H9 (cell line): ENCODE data around the gene CP. TPM values are rescaled to one million over a fixed set of nuclear protein-coding genes. Genes with fewer than 3 reads are reported as not detected.
"Not testable (repeated sequence)": the region's sequence is repeated elsewhere in the genome, so short reads cannot be mapped to it uniquely, and the experiment has no call there.

Experiments
- DNase-seq: peaks from one replicate; pipeline ENCODE4 v3.0.0-alpha.2; 2017
- H2AFZ ChIP-seq: one replicate; pipeline ENCODE4 v1.6.1; 2013; ENCODE audit warnings: mild to moderate bottlenecking, low read length, control low read depth, moderate library complexity
- H2AK5ac ChIP-seq: 2 replicates; pipeline ENCODE4 v1.6.1; 2013; ENCODE audit warnings: low read length, control low read depth, mixed read lengths; ENCODE audit not compliant: insufficient read length
- H2BK120ac ChIP-seq: one replicate; pipeline ENCODE4 v1.6.1; 2013; ENCODE audit warnings: low read depth, mild to moderate bottlenecking, low read length, control low read depth, inconsistent platforms; ENCODE audit not compliant: poor library complexity, severe bottlenecking
- H2BK12ac ChIP-seq: 2 replicates; pipeline ENCODE4 v1.6.1; 2013; ENCODE audit warnings: low read length, control low read depth, mixed read lengths, low read depth; ENCODE audit not compliant: insufficient read length
- H2BK15ac ChIP-seq: 2 replicates; pipeline ENCODE4 v1.6.1; 2013; ENCODE audit warnings: low read depth, low read length, control low read depth
- H2BK20ac ChIP-seq: one replicate; pipeline ENCODE4 v1.6.1; 2013; ENCODE audit warnings: low read depth, mild to moderate bottlenecking, low read length, control low read depth, inconsistent platforms; ENCODE audit not compliant: poor library complexity, severe bottlenecking
- H2BK5ac ChIP-seq: 2 replicates; pipeline ENCODE4 v1.6.1; 2013; ENCODE audit warnings: low read length, control low read depth, mixed read lengths; ENCODE audit not compliant: insufficient read length
- H3K14ac ChIP-seq: 2 replicates; pipeline ENCODE4 v1.6.1; 2013; ENCODE audit warnings: low read length, control low read depth; ENCODE audit not compliant: insufficient read depth
- H3K18ac ChIP-seq: 2 replicates; pipeline ENCODE4 v1.6.1; 2013; ENCODE audit warnings: low read depth, mild to moderate bottlenecking, mixed read lengths, low read length, control low read depth; ENCODE audit not compliant: insufficient read length
- H3K23ac ChIP-seq: 2 replicates; pipeline ENCODE4 v1.6.1; 2013; ENCODE audit warnings: low read length, control low read depth, mixed read lengths, low read depth; ENCODE audit not compliant: insufficient read length
- H3K23me2 ChIP-seq: 2 replicates; pipeline ENCODE4 v1.6.1; 2013; ENCODE audit warnings: low read depth, mild to moderate bottlenecking, mixed read lengths, low read length, control low read depth; ENCODE audit not compliant: insufficient read length, poor library complexity, severe bottlenecking
- H3K27ac ChIP-seq: 2 replicates; pipeline ENCODE4 v1.5.1; 2013; ENCODE audit warnings: low read length, control low read depth, mixed read lengths, low read depth; ENCODE audit not compliant: insufficient read length
- H3K27me3 ChIP-seq: 2 replicates; pipeline ENCODE4 v1.6.1; 2013; ENCODE audit warnings: low read length, control low read depth, inconsistent platforms; ENCODE audit not compliant: insufficient read depth
- H3K4ac ChIP-seq: 2 replicates; pipeline ENCODE4 v1.6.1; 2013; ENCODE audit warnings: low read depth, mild to moderate bottlenecking, control low read depth, inconsistent platforms, low read length, moderate library complexity
- H3K4me1 ChIP-seq: 2 replicates; pipeline ENCODE4 v1.6.1; 2013; ENCODE audit warnings: low read length, control low read depth, inconsistent platforms; ENCODE audit not compliant: insufficient read depth
- H3K4me2 ChIP-seq: 2 replicates; pipeline ENCODE4 v1.6.1; 2013; ENCODE audit warnings: low read length, control low read depth, mixed read lengths; ENCODE audit not compliant: insufficient read length, insufficient read depth
- H3K56ac ChIP-seq: 2 replicates; pipeline ENCODE4 v1.6.1; 2013; ENCODE audit warnings: low read depth, mild to moderate bottlenecking, mixed read lengths, low read length, control low read depth; ENCODE audit not compliant: insufficient read length
- H3K79me1 ChIP-seq: 2 replicates; pipeline ENCODE4 v1.6.1; 2013; ENCODE audit warnings: low read depth, mild to moderate bottlenecking, moderate library complexity, low read length, control low read depth, inconsistent platforms; ENCODE audit not compliant: insufficient read depth, poor library complexity, severe bottlenecking
- H3K79me2 ChIP-seq: 2 replicates; pipeline ENCODE4 v1.6.1; 2013; ENCODE audit warnings: low read length, control low read depth, inconsistent platforms; ENCODE audit not compliant: insufficient read depth
- H3K9ac ChIP-seq: 2 replicates; pipeline ENCODE4 v1.6.1; 2013; ENCODE audit warnings: low read length, control low read depth, mixed read lengths; ENCODE audit not compliant: insufficient read length; ENCODE audit errors: extremely low read depth
- H3K9me3 ChIP-seq: one replicate; pipeline ENCODE4 v1.6.1; 2013; ENCODE audit warnings: low read depth, low read length, inconsistent platforms; ENCODE audit not compliant: control insufficient read depth
- H3T11ph ChIP-seq: one replicate; pipeline ENCODE4 v1.6.1; 2013; ENCODE audit warnings: mild to moderate bottlenecking, low read length, control low read depth, inconsistent platforms
- H4K20me1 ChIP-seq: one replicate; pipeline ENCODE4 v1.6.1; 2013; ENCODE audit not compliant: control insufficient read depth, insufficient read length, insufficient read depth
- H4K5ac ChIP-seq: 2 replicates; pipeline ENCODE4 v1.6.1; 2013; ENCODE audit warnings: low read depth, mild to moderate bottlenecking, mixed read lengths, low read length, control low read depth; ENCODE audit not compliant: insufficient read length
- H4K8ac ChIP-seq: replicated peaks from 2 replicates; pipeline ENCODE4 v1.6.1; 2013; ENCODE audit warnings: low read length, control low read depth, mixed read lengths, low read depth; ENCODE audit not compliant: insufficient read length
- H4K91ac ChIP-seq: 2 replicates; pipeline ENCODE4 v1.6.1; 2013; ENCODE audit warnings: low read depth, mild to moderate bottlenecking, moderate library complexity, mixed read lengths, low read length, control low read depth; ENCODE audit not compliant: insufficient read length
- H3K27ac Mint-ChIP-seq, 3 experiments: 2 replicates in 2 of 3; 3 replicates in 1 of 3; pipeline ENCODE4 v1.8.0; 2020 to 2021; ENCODE audit warnings: mixed read lengths in 3 of 3, mild to moderate bottlenecking in 1 of 3, moderate library complexity in 1 of 3
- H3K27me3 Mint-ChIP-seq: 2 replicates; pipeline ENCODE4 v1.8.0; 2021; ENCODE audit warnings: low read depth, mild to moderate bottlenecking, moderate library complexity, mixed read lengths
- H3K36me3 Mint-ChIP-seq, 3 experiments: 2 replicates in 2 of 3; 3 replicates in 1 of 3; pipeline ENCODE4 v1.8.0; 2020 to 2021; ENCODE audit warnings: low read depth in 3 of 3, mixed read lengths in 3 of 3; ENCODE audit not compliant: insufficient read depth in 1 of 3
- H3K4me1 Mint-ChIP-seq, 2 experiments: 2 replicates each; pipeline ENCODE4 v1.8.0; 2020; ENCODE audit warnings: mixed read lengths in 2 of 2
- H3K4me3 Mint-ChIP-seq, 2 experiments: 2 replicates in 1 of 2; 3 replicates in 1 of 2; pipeline ENCODE4 v1.8.0; 2020 to 2021; ENCODE audit warnings: mild to moderate bottlenecking in 2 of 2, mixed read lengths in 2 of 2, moderate library complexity in 1 of 2
- H3K9me3 Mint-ChIP-seq, 2 experiments: 2 replicates in 1 of 2; 3 replicates in 1 of 2; pipeline ENCODE4 v1.8.0; 2020; ENCODE audit warnings: mild to moderate bottlenecking in 2 of 2, mixed read lengths in 2 of 2, moderate library complexity in 1 of 2
- WGBS: extraction: QIAGEN DNeasy Blood & Tissue Kit; methylation state at CpG from one replicate; pipeline ENCODE4 v1.1.7; 2013; ENCODE audit warnings: missing lambda C conversion rate, low lambda C conversion rate, mixed read lengths; ENCODE audit not compliant: insufficient read length; ENCODE audit errors: extremely low coverage; 5-methylcytosine and 5-hydroxymethylcytosine counted together
- total RNA-seq: library from RNA; stranded (reverse); gene quantifications from 2 replicates; pipeline ENCODE4 v1.2.1, GENCODE V29; 2021
- TF ChIP-seq, protein P1 (sequence below): fragments of 200-600 bp; sonication (generic); conservative IDR thresholded peaks from 3 replicates; pipeline ENCODE4 v1.8.0; 2021; ENCODE audit warnings: antibody characterized with exemption, mild to moderate bottlenecking

Gene CP
- total RNA-seq, 1 experiment from 2014 or later: 1.1 TPM

- Histone ChIP-seq H3K56ac (no peak overlapping the region), H3K27ac (no peak overlapping the region), H3K9me3 (no peaks in the 10 kb centered on the region), H4K8ac (no peak overlapping the region), H3K9ac (no peak overlapping the region), H2BK20ac (no peak overlapping the region), H4K91ac (no peak overlapping the region), H2BK12ac (no peak overlapping the region), H2AFZ (no peak overlapping the region), H3K23me2 (no peaks in the 10 kb centered on the region), H3K4me1 (no peaks in the 10 kb centered on the region; the same call in 1 of the 2 replicates), H3K79me1 (no peaks in the 10 kb centered on the region), H3K18ac (no peak overlapping the region), H2BK5ac (no peak overlapping the region), H3K14ac (no peak overlapping the region), H4K20me1 (no peaks in the 10 kb centered on the region), H2BK120ac (no peak overlapping the region), H3T11ph (no peak overlapping the region), H3K79me2 (no peaks in the 10 kb centered on the region), H2AK5ac (no peak overlapping the region), H2BK15ac (no peak overlapping the region), H4K5ac (no peak overlapping the region), H3K23ac (no peak overlapping the region), H3K4ac (no peak overlapping the region), H3K27me3 (no peaks in the 10 kb centered on the region), H3K4me2 (no peak overlapping the region)
- H3K36me3 Mint-ChIP-seq: peaks cover 14 to 27% (median 14%) of the 10 kb centered on the region in 3 experiments
- H3K4me1 Mint-ChIP-seq: peaks cover 15 to 26% of the 10 kb centered on the region in 2 experiments
- TF ChIP-seq, protein P1, sequence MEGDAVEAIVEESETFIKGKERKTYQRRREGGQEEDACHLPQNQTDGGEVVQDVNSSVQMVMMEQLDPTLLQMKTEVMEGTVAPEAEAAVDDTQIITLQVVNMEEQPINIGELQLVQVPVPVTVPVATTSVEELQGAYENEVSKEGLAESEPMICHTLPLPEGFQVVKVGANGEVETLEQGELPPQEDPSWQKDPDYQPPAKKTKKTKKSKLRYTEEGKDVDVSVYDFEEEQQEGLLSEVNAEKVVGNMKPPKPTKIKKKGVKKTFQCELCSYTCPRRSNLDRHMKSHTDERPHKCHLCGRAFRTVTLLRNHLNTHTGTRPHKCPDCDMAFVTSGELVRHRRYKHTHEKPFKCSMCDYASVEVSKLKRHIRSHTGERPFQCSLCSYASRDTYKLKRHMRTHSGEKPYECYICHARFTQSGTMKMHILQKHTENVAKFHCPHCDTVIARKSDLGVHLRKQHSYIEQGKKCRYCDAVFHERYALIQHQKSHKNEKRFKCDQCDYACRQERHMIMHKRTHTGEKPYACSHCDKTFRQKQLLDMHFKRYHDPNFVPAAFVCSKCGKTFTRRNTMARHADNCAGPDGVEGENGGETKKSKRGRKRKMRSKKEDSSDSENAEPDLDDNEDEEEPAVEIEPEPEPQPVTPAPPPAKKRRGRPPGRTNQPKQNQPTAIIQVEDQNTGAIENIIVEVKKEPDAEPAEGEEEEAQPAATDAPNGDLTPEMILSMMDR: no peak
- no peak for DNase-seq
- peaks cover 1% of the 10 kb centered on the region; the same call in 1 of the 2 replicates for H3K27me3 Mint-ChIP-seq
- WGBS: no CpG with 5 or more reads among the region's 1 CpG
- peak overlapping the region; percentile 31 to 74 (median 72); a peak in 3 of 7 replicates for H3K27ac Mint-ChIP-seq
- no peak overlapping the region for H3K4me3 Mint-ChIP-seq
- H3K9me3 Mint-ChIP-seq: peaks cover 10 to 19% of the 10 kb centered on the region in 2 experiments; a peak in 4 of 5 replicates
These were observed 17.8 kb upstream of the CP start for GRCh38 chr3:149239357-149239936.

DNA sequence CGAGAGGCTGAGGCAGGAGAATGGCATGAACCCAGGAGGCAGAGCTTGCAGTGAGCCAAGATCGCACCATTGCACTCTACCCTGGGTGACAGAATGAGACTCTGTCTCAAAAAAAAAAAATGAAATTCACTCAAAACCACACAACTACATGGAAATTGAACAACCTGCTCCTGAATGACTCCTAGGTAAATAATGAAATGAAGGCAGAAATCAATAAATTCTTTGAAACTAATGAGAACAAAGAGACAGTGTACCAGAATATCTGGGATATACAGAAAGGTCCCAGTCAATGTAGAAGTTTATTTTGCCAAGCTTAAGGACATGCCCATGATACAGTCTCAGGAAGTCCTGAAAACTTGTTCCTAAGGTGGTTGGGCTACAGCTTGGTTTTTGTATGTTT is 16.6 kb upstream of the CP start:
- not testable (repeated sequence) for H3K18ac ChIP-seq, H4K5ac ChIP-seq, DNase-seq, H3K27ac Mint-ChIP-seq, H4K8ac ChIP-seq, H2BK12ac ChIP-seq, H4K20me1 ChIP-seq, H3K27me3 Mint-ChIP-seq, H3K56ac ChIP-seq, H3K4me3 Mint-ChIP-seq, H2BK15ac ChIP-seq, H3K27ac ChIP-seq, H3K9ac ChIP-seq, H3K4me2 ChIP-seq, H3K4me1 ChIP-seq, H3T11ph ChIP-seq, H3K9me3 ChIP-seq, H2AK5ac ChIP-seq, H3K14ac ChIP-seq, H3K79me2 ChIP-seq, H3K79me1 ChIP-seq, H3K4ac ChIP-seq, H3K23me2 ChIP-seq, H3K27me3 ChIP-seq, H2BK120ac ChIP-seq, H3K23ac ChIP-seq, H4K91ac ChIP-seq, H2BK20ac ChIP-seq, H2AFZ ChIP-seq, H2BK5ac ChIP-seq
- Mint-ChIP-seq H3K9me3 (peaks cover 10 to 19% of the 10 kb centered on the region in 2 experiments; a peak in 4 of 5 replicates), H3K4me1 (peaks cover 22 to 30% of the 10 kb centered on the region in 2 experiments), H3K36me3 (peaks cover 14 to 27% (median 14%) of the 10 kb centered on the region in 3 experiments)
- no CpG with 5 or more reads among the region's 2 CpGs for WGBS
